HG03378 (cell line): ENCODE measurements around the gene CYP24A1.

Source experiments
- ATAC-seq: cut with Tn5 transposase; IDR thresholded peaks from one replicate; pipeline ENCODE4 v1.9.1; 2021; ENCODE audit warnings: mild to moderate bottlenecking, moderate library complexity; ENCODE audit not compliant: unreplicated experiment

CYP24A1 gene

DNA sequence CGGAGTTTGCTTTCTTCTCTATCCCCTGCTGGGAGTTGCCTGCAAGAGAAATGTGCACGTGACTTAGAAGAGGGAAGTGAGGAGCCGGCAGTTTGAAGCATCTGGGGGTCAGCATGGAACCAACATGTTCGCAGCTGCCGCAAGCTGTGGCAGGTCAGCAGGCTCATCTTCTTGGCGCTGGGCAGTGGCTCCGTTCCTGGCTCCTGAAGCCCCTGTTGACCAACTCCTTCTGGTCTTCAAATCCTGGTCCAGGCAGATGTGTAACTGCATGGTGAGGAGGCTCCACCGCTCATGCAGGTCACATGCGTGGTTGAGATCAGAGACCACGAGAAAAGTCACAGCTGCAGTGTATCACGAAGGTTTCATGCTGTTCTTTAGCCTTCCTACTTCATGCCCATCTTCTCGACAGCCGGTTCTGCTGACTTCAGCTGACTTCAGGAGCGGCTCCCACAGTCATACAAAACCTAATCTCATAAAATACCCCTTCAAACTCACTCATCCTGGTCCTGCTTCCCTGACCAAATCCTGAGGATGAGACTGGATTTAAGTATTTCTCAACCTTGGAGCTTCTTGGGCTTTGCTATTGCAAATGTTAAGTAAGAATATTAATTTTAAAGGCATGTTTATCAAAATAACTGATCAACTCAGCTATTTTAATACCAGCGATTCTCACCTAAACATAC, 58.5 kb downstream of the CYP24A1 start:
- no peak for ATAC-seq

GRCh38 chr20:54114109-54114508, 59.7 kb downstream of the CYP24A1 start:
- ATAC-seq, result no peak

DNA sequence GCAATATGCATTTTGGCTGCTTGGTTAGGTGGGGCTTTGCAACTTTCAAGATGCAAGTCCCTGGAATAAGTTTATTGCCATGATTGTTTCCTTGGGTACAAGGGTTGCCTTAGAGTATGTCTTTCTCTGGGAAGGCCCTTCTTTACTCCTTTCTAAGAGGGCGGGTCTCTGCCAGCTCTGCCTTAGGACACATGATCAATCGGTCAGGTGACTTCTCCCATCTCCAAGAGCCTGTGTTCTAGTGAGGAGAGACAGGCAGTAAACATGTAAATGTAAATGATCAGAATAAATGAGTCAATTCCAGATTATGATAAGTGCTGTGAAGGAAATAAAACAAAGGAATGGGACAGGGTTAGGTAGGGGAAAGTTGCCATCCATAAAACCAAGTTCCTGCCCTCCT, 60.2 kb downstream of the CYP24A1 start:
- no peak for ATAC-seq

DNA sequence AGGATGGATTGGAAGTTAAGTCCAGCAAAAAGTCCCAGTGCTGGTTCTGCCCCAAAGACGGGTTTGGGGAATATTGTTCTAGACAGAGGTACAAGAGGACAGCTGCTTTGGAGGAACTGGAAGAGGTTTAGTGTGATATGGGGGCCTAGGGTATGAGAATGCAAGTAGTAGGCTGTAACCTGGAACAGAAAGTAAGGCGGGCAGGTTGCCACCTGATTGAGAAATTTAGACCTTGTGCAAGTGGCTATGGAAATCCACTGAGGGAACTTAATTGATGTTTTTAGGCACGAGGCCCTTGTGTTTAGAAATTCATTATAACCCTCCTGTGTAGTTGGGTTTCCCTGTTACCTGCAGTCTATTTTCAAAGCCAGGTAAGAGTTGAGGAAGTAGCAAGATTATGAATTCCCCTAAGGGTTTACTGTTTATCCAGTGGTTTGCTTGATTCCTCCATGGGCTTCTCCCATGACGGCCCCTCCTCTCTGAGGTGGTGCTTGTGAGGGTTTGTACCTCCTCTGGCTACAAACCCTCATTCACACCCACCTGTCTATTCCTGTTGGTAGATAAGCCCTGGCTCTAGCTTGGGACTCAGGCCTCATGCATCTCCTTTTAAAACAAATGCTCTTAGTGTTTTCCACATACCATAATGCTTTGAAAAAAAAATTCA, 61.4 kb downstream of the CYP24A1 start:
- ATAC-seq, result no peak

GRCh38 chr20:54111460-54111859, 62.3 kb downstream of the CYP24A1 start:
- ATAC-seq, result no peak

DNA sequence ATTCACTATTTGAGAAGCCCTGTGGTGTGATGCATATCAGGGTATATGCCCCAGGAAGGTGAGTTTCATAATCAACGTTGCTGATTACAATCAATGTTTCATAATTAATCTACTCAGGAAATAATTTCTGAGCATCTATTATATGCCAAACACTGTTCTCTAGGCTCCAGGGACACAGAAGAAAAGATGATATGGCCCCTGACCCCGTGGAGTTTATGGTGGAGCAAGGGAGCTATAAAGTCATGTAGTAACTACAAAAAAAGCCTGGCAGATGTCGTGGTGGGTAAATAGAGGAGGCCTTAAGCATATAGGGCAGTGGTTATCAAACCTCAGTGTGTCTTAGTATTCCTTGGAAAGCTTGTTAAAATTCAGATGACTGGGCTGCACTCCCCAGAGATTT, 63.3 kb downstream of the CYP24A1 start:
- no peak for ATAC-seq

GRCh38 chr20:54110041-54110440, 63.7 kb downstream of the CYP24A1 start:
- ATAC-seq, result no peak

DNA sequence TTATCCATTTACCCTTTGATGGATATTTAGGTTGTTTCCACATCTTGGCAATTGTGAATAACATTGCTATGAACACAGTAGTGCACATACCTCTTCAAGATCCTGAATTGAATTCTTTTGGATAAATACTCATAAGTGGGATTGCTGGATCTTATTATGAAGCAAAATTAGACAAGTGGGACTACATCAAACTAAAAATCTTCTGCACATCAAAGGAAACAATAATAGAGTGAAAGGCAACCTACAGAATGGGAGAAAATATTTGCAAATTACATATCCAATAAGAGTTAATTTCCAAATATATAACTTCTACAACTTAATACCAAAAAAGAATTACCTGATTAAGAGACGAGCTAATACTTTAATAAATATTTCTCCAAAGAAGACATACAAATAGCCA, 65.0 kb downstream of the CYP24A1 start:
- no peak for ATAC-seq

- ATAC-seq, result no peak
These were observed 65.5 kb downstream of the CYP24A1 start for GRCh38 chr20:54108326-54108642.

DNA sequence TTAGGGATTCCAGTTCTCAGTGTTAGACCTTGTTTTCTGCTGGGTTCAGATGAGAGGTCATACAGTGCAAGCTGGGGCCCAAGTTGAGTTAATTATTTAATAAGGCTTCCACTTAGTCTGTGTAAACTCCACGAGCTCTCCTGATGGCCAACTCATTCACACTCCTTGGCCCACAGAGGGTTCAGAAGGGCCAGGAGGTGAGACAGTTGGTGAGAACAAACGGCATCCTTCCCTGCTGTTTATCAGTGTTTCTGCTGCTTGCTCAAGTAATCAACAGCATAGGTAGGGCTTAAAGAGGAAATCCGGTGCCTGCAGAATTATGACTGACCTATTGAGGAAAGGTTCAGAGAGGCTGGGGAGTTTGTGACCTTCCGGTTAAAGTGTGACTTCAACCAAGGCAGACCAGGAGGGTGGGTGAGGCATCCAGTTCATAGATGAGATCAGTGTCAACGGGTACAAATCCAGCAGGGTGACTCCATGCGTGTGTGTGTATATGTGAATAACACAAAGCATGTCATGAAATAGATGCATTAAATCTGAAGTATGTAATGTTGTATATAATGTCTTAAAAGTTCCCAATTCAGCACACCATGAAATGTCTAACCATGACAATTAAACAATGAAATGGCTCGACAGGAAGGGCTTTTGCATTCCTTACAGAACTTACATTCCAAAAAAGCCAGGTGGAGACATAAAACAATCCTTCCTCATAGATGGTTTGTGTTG, 66.0 kb downstream of the CYP24A1 start:
- no peak for ATAC-seq

DNA sequence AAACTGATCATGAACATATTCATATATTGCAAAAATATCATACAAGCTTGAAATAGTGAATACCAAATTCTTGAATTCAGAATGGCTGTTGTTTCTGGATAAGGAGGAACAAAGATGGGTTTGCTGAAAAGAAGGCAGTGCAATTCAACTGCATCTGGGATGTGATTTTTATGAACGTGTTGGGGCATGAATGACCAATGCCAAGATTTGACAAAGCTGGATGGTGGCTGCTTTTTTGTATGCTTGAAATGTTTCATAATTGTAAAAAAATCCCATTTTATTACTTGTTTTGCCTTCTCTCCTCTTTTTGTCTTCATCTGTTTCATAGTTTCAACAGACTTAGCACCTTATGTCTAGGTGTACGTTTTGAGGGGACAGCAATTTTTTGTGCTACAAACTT, 66.6 kb downstream of the CYP24A1 start:
- no peak for ATAC-seq

DNA sequence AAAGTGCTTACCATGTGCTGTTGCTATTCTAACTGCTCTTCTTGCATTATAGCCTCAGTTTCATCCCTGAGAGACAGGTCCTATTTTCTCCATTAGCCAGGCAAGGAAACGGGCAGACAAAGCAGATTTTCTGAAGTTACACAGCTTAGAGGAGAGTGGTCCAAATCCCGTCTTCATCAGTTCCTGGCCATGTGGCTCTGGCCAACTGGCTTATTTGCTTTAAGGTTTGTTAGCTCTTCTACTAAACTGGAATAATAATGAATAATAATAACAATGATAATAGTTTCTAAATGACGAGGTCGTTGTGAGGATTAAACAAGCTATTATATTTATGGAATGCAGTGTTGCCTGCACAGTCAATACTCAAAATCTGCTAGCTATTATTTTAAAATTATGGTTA, 67.6 kb downstream of the CYP24A1 start:
- no peak for ATAC-seq

GRCh38 chr20:54105653-54106052, 68.1 kb downstream of the CYP24A1 start:
- no peak for ATAC-seq

DNA sequence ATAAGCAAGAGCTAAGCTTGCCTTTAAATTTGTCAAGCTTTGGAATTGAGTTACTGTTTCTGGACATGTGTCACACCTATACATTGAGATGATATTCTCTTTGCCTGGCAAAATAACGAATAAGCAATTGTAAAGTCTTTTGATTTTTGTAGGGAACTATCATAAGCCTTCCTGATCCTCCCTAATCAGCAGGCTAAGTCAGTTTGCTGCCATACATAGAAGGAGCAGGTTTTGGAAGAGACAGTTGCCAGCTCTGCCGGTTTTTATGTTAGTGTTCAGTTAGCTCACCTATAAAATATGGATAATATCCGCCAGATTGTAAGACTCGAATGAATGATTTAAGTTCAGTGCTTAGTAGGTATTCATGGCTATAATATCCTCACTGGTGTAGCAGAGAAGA, 69.0 kb downstream of the CYP24A1 start:
- no peak for ATAC-seq

GRCh38 chr20:54103762-54104600, 69.8 kb downstream of the CYP24A1 start:
- no peak for ATAC-seq
